GM06990 (cell line): ENCODE results near the gene PIGU.

ENCODE experiments used
- DNase-seq: peaks from one replicate; pipeline ENCODE4 v3.0.0-alpha.2; 2011; ENCODE audit not compliant: insufficient read length; ENCODE audit errors: extremely low read depth
- H3K27me3 ChIP-seq: replicated peaks from 2 replicates; pipeline ENCODE4 v1.6.0; 2011; ENCODE audit warnings: low read length; ENCODE audit not compliant: control insufficient read depth, insufficient read depth
- H3K36me3 ChIP-seq: 2 replicates; pipeline ENCODE4 v1.5.1; 2011; ENCODE audit warnings: low read length; ENCODE audit not compliant: control insufficient read depth, insufficient read depth
- H3K4me3 ChIP-seq: replicated peaks from 2 replicates; pipeline ENCODE4 v1.5.1; 2011; ENCODE audit warnings: low read depth, mild to moderate bottlenecking, control low read depth, low read length
- TF ChIP-seq, protein P1 (sequence below): IDR thresholded peaks from 2 replicates; pipeline ENCODE4 v1.5.1; 2011; ENCODE audit warnings: low read length, control low read depth, mild to moderate bottlenecking, inconsistent platforms; ENCODE audit not compliant: insufficient read depth, poor library complexity, severe bottlenecking

The PIGU gene

GRCh38 chr20:34574426-34574825 is 102.5 kb downstream of the PIGU start:
- TF ChIP-seq, protein P1, sequence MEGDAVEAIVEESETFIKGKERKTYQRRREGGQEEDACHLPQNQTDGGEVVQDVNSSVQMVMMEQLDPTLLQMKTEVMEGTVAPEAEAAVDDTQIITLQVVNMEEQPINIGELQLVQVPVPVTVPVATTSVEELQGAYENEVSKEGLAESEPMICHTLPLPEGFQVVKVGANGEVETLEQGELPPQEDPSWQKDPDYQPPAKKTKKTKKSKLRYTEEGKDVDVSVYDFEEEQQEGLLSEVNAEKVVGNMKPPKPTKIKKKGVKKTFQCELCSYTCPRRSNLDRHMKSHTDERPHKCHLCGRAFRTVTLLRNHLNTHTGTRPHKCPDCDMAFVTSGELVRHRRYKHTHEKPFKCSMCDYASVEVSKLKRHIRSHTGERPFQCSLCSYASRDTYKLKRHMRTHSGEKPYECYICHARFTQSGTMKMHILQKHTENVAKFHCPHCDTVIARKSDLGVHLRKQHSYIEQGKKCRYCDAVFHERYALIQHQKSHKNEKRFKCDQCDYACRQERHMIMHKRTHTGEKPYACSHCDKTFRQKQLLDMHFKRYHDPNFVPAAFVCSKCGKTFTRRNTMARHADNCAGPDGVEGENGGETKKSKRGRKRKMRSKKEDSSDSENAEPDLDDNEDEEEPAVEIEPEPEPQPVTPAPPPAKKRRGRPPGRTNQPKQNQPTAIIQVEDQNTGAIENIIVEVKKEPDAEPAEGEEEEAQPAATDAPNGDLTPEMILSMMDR = no peak
- H3K4me3 ChIP-seq = no peak overlapping the region
- DNase-seq = no peak
- no peaks in the 10 kb centered on the region for H3K27me3 ChIP-seq
- peaks cover 3% of the 10 kb centered on the region; the same call in 1 of the 2 replicates for H3K36me3 ChIP-seq

GRCh38 chr20:34573541-34574300 is 103.2 kb downstream of the PIGU start:
- TF ChIP-seq, protein P1 = no peak
- H3K27me3 ChIP-seq = no peaks in the 10 kb centered on the region
- no peak overlapping the region for H3K4me3 ChIP-seq
- no peak for DNase-seq
- peaks cover 5% of the 10 kb centered on the region for H3K36me3 ChIP-seq

- TF ChIP-seq, protein P1 = no peak
- no peaks in the 10 kb centered on the region for H3K27me3 ChIP-seq
- no peak overlapping the region for H3K4me3 ChIP-seq
- peaks cover 8% of the 10 kb centered on the region for H3K36me3 ChIP-seq
- no peak for DNase-seq
Observed at GRCh38 chr20:34571753-34572152, 105.1 kb downstream of the PIGU start.

- no peak for DNase-seq
- TF ChIP-seq, protein P1 = no peak
- Histone ChIP-seq H3K4me3 (no peak overlapping the region), H3K36me3 (peaks cover 8% of the 10 kb centered on the region), H3K27me3 (no peaks in the 10 kb centered on the region)
Observed at GRCh38 chr20:34570859-34571306, 106.0 kb downstream of the PIGU start.

DNA sequence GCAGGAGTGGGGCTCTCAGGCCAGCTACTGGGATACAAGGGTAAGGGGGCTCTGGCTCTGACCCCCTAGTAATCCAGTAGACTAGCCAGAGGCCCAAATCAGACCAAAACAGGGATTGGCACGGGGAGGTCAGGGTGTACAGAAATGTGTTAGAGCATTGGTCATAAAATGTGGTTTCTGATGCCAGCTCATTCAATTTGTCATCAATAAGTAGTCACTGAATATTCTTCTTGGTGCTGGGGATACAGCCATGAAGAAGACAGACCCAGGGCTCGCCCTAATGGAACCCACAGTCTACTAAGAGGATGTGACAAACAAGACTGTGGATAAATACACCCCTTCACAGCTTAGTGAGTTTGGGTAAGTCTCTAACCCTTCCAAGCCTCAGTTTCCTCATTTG is 107.3 kb downstream of the PIGU start:
- TF ChIP-seq, protein P1 = no peak
- H3K36me3 ChIP-seq = peaks cover 8% of the 10 kb centered on the region
- H3K4me3 ChIP-seq = no peak overlapping the region
- no peaks in the 10 kb centered on the region for H3K27me3 ChIP-seq
- DNase-seq = no peak
